GM12878 (cell line): ENCODE results near the gene SRGAP1. TPM values are rescaled to one million over a fixed set of nuclear protein-coding genes. Genes with fewer than 3 reads are reported as not detected.
"Not testable (repeated sequence)": the region's sequence is repeated elsewhere in the genome, so short reads cannot be mapped to it uniquely, and the experiment has no call there.

ENCODE experiments used
- ATAC-seq: fragments of 200-7000 bp; cut with Tn5 transposase; 3 replicates; pipeline ENCODE4 v1.9.1; 2020; ENCODE audit warnings: mild to moderate bottlenecking, moderate library complexity
- BruUV-seq: library from RNA; stranded (reverse); fragments of 400-500 nt; replicated peaks from 2 replicates; lab custom pipeline; 2021; lab: Mats Ljungman, UMichigan
- CTCF ChIA-PET: fragments of 300-600 bp; sonication (Branson Sonifier 250); formaldehyde crosslinking; extraction: SDS; loops from one replicate; lab custom pipeline; 2021; ENCODE audit warnings: inconsistent platforms; lab: Yijun Ruan, JAX
- POLR2A ChIA-PET: fragments of 350-600 bp; formaldehyde crosslinking; extraction: SDS; loops from one replicate; lab custom pipeline; 2021; ENCODE audit warnings: inconsistent platforms; lab: Charles Lee
- RAD21 ChIA-PET: fragments of 300-600 bp; sonication (Branson Sonifier 250); formaldehyde crosslinking; loops from one replicate; lab custom pipeline; 2023; ENCODE audit warnings: antibody characterized with exemption; ENCODE audit not compliant: unreplicated experiment; lab: Charles Lee
- SMC1A ChIA-PET: fragments of 300-600 bp; sonication (Branson Sonifier 250); formaldehyde crosslinking; loops from one replicate; lab custom pipeline; 2023; ENCODE audit not compliant: unreplicated experiment, uncharacterized antibody; lab: Charles Lee
- DNase-seq: peaks from one replicate; pipeline ENCODE4 v3.0.0-alpha.2; 2011; ENCODE audit warnings: low read depth, low spot score
- FAIRE-seq: peaks from 3 replicates; lab custom pipeline; 2011; peaks lifted over from hg19 to GRCh38; lab: Jason Lieb, UNC
- H2AFZ ChIP-seq: 2 replicates; pipeline ENCODE4 v1.6.0; 2011; ENCODE audit warnings: low read depth, low read length, control low read depth; ENCODE audit not compliant: control insufficient read depth
- H3K27ac ChIP-seq: 2 replicates; pipeline ENCODE4 v1.5.1; 2011; ENCODE audit warnings: control low read depth; ENCODE audit not compliant: control insufficient read depth, insufficient read depth
- H3K27me3 ChIP-seq, 2 experiments: replicated peaks in 1 of 2; 2 replicates each; pipeline versions ENCODE4 v1.6.0 to v1.6.1; 2011; ENCODE audit warnings: low read length in 1 of 2; ENCODE audit not compliant: control insufficient read depth in 2 of 2, insufficient read depth in 2 of 2
- H3K36me3 ChIP-seq, 2 experiments: 2 replicates each; pipeline ENCODE4 v1.5.1; 2011; ENCODE audit warnings: low read length in 1 of 2; ENCODE audit not compliant: control insufficient read depth in 2 of 2, insufficient read depth in 2 of 2
- H3K4me1 ChIP-seq: 2 replicates; pipeline ENCODE4 v1.6.1; 2011; ENCODE audit warnings: mild to moderate bottlenecking, low read length, moderate library complexity, mixed read lengths; ENCODE audit not compliant: control insufficient read depth, insufficient read depth
- H3K4me2 ChIP-seq: 2 replicates; pipeline ENCODE4 v1.6.0; 2011; ENCODE audit warnings: control low read depth; ENCODE audit not compliant: control insufficient read depth, insufficient read depth
- H3K4me3 ChIP-seq: fragments of 200-600 bp; sonication (generic); 2 replicates; pipeline ENCODE4 v1.5.1; 2016
- H3K79me2 ChIP-seq: 2 replicates; pipeline ENCODE4 v1.6.0; 2011; ENCODE audit warnings: low read length; ENCODE audit not compliant: control insufficient read depth, insufficient read depth
- H3K9ac ChIP-seq: 2 replicates; pipeline ENCODE4 v1.8.0; 2011; ENCODE audit warnings: low read length, control low read depth, mixed read lengths; ENCODE audit not compliant: control insufficient read depth, insufficient read depth
- H3K9me3 ChIP-seq: replicated peaks from 3 replicates; pipeline ENCODE4 v1.5.1; 2011; ENCODE audit warnings: mild to moderate bottlenecking, low read length; ENCODE audit not compliant: control insufficient read depth, insufficient read depth
- H4K20me1 ChIP-seq: 2 replicates; pipeline ENCODE4 v1.6.0; 2011; ENCODE audit not compliant: control insufficient read depth, insufficient read depth
- CHD4 ChIP-seq: fragments of 200-600 bp; sonication (generic); IDR thresholded peaks from 2 replicates; pipeline ENCODE4 v1.6.1; 2016; ENCODE audit warnings: mild to moderate bottlenecking
- ETV6 ChIP-seq, 2 experiments: fragments of 450-650 bp in 1 of 2; IDR thresholded peaks in 1 of 2; conservative IDR thresholded peaks in 1 of 2; 2 replicates each; pipeline ENCODE4 v1.6.1; 2014; ENCODE audit warnings: antibody characterized with exemption in 1 of 2, borderline replicate concordance in 1 of 2, low read depth in 1 of 2, mild to moderate bottlenecking in 1 of 2, moderate library complexity in 1 of 2
- GABPA ChIP-seq: IDR thresholded peaks from 2 replicates; pipeline ENCODE4 v1.6.1; 2014; ENCODE audit warnings: antibody characterized with exemption, low read depth, mild to moderate bottlenecking, inconsistent platforms
- HDAC6 ChIP-seq: fragments of 200-600 bp; sonication (generic); IDR thresholded peaks from one replicate; pipeline ENCODE4 v1.8.0; 2017; ENCODE audit warnings: antibody characterized with exemption; ENCODE audit not compliant: unreplicated experiment
- MTA3 ChIP-seq: IDR thresholded peaks from 2 replicates; pipeline ENCODE4 v1.6.1; 2012; ENCODE audit warnings: low read length, inconsistent platforms, borderline replicate concordance
- MYC ChIP-seq: IDR thresholded peaks from 2 replicates; pipeline ENCODE4 v1.6.1; 2011; ENCODE audit warnings: mild to moderate bottlenecking, low read length, moderate library complexity, inconsistent platforms; ENCODE audit not compliant: insufficient read depth, insufficient replicate concordance, insufficient read length, severe bottlenecking
- REST ChIP-seq: IDR thresholded peaks from 2 replicates; pipeline ENCODE4 v1.6.1; 2012; ENCODE audit warnings: mild to moderate bottlenecking, low read depth, low read length
- ZNF207 ChIP-seq: fragments of 450-650 bp; IDR thresholded peaks from 2 replicates; pipeline ENCODE4 v1.6.1; 2014; ENCODE audit warnings: antibody characterized with exemption, mild to moderate bottlenecking, borderline replicate concordance
- WGBS: methylation state at CpG from one replicate; pipeline ENCODE4 v1.1.6; 2016; ENCODE audit warnings: low lambda C conversion rate; ENCODE audit not compliant: insufficient replicate concordance, insufficient coverage; ENCODE audit errors: missing lambda C conversion rate; 5-methylcytosine and 5-hydroxymethylcytosine counted together
- in situ Hi-C: fragments of 300-500 bp; cut with MboI; formaldehyde crosslinking; loops from 9 replicates; pipeline ENCODE4 v1.14.3; 2018; ENCODE audit warnings: mixed read lengths
- intact Hi-C: fragments of 100-400 bp; cut with micrococcal nuclease; formaldehyde crosslinking; loops from one replicate; pipeline ENCODE4 v1.14.2; 2022; ENCODE audit not compliant: unreplicated experiment
- polyA plus RNA-seq, 11 experiments: library from polyadenylated mRNA; depleted of rRNA in 4 of 11; unstranded in 6 of 11; stranded (reverse) in 5 of 11; fragments of >200 nt; fragmentation: Nextera tagmentation in 4 of 11; fragmentation: Illumina TruSeq in 1 of 11; extraction: Ambion mirVana in 4 of 11; extraction: Trizol in 1 of 11; gene quantifications; 1 replicate in 1 of 11; 2 replicates in 10 of 11; pipeline versions ENCODE4 v1.2.1 to v1.2.3, GENCODE V29; 2011 to 2016; ENCODE audit warnings: inconsistent platforms in 2 of 11, missing spikeins in 2 of 11, low read depth in 1 of 11
- total RNA-seq, 4 experiments: library from RNA; depleted of rRNA in 3 of 4; stranded (reverse); fragments of >200 nt in 3 of 4; fragmentation: Illumina TruSeq in 1 of 4; extraction: Trizol in 1 of 4; gene quantifications; 2 replicates each; pipeline versions ENCODE4 v1.2.1 to v1.2.3, GENCODE V29; 2013 to 2021

SRGAP1 gene
- total and polyA plus RNA-seq, 10 of the 15 experiments (the other 5 are each of a cell fraction or from before 2014, with no cell fraction given), result 0.16 to 0.85 (median 0.46) TPM

- Histone ChIP-seq H3K4me3 (no peak overlapping the region), H3K36me3 (no peaks in the 10 kb centered on the region), H3K4me2 (no peak overlapping the region), H3K27me3 (peaks cover 2 to 6% of the 10 kb centered on the region in 2 experiments; a peak in 3 of 4 replicates), H3K4me1 (peaks cover 5% of the 10 kb centered on the region; the same call in 1 of the 2 replicates), H2AFZ (no peak overlapping the region), H3K79me2 (no peaks in the 10 kb centered on the region), H4K20me1 (no peaks in the 10 kb centered on the region), H3K9me3 (no peaks in the 10 kb centered on the region), H3K9ac (no peak overlapping the region), H3K27ac (no peak overlapping the region)
- ChIA-PET RAD21 (interaction anchor here (0.8 kb wide), 1 partner anchor 87 kb away, joined by 3 read pairs; no protein-coding TSS in a partner anchor), CTCF (interaction anchor here (1.5 kb wide), 1 partner anchor 415 kb away, joined by 3 read pairs; no protein-coding TSS in a partner anchor), SMC1A (interaction anchor here (0.7 kb wide), 1 partner anchor 413 kb away, joined by 3 read pairs; no protein-coding TSS in a partner anchor), POLR2A (interaction anchor here (0.6 kb wide), 1 partner anchor 31 kb away, joined by 4 read pairs; no protein-coding TSS in a partner anchor)
- in situ Hi-C loops, result loop anchor here (5.0 to 25.0 kb wide), 2 partner anchors 411 to 546 kb away; partner anchors contain the start of gene C12orf56
- no peak for ATAC-seq
- BruUV-seq, result no TSS peak
- WGBS, result 89% methylated on average over 4 of the region's 4 CpGs
- FAIRE-seq, result no peak
- no peak for DNase-seq
- intact Hi-C loops, result loop anchor here (5.0 to 10.0 kb wide), 4 partner anchors 173 to 551 kb away; partner anchors contain the start of gene C12orf56
- TF ChIP-seq MYC (no peak), GABPA (no peak), HDAC6 (no peak), CHD4 (no peak), ZNF207 (no peak), MTA3 (no peak), REST (no peak), ETV6 (conservative IDR thresholded peaks at IDR 0.05 in 1 of 2, IDR thresholded peaks at IDR 0.05 in 1 of 2; ENCODE audit: borderline replicate concordance in 1 of 2, low read depth in 1 of 2) (no peak)
Measured at GRCh38 chr12:63841571-63841970, 2.9 kb upstream of the SRGAP1 start.

GRCh38 chr12:63842750-63843149 lies 1.8 kb upstream of the SRGAP1 start:
- H3K79me2 ChIP-seq, DNase-seq, FAIRE-seq, H3K4me2 ChIP-seq, H3K36me3 ChIP-seq, H2AFZ ChIP-seq, H3K9me3 ChIP-seq, H4K20me1 ChIP-seq, H3K4me1 ChIP-seq, H3K27ac ChIP-seq, ATAC-seq, H3K9ac ChIP-seq, H3K4me3 ChIP-seq, H3K27me3 ChIP-seq, BruUV-seq, POLR2A ChIA-PET: not testable (repeated sequence)
- CTCF ChIA-PET, result interaction anchor here (0.8 to 3.0 kb wide), 7 partner anchors 12 to 414 kb away, joined by 3 to 39 read pairs (median 4); no protein-coding TSS in a partner anchor
- intact Hi-C loops, result loop anchor here (1.0 to 10.0 kb wide), 5 partner anchors 172 to 550 kb away; partner anchors contain the start of gene C12orf56
- in situ Hi-C loops, result loop anchor here (5.0 to 25.0 kb wide), 2 partner anchors 410 to 545 kb away; partner anchors contain the start of gene C12orf56
- WGBS, result 87% methylated on average over 17 of the region's 17 CpGs
- SMC1A ChIA-PET, result interaction anchor here (0.7 to 1.1 kb wide), 4 partner anchors 122 to 417 kb away, joined by 3 to 8 read pairs (median 4); no protein-coding TSS in a partner anchor
- RAD21 ChIA-PET, result interaction anchor here (0.9 to 2.6 kb wide), 3 partner anchors 11 to 414 kb away, joined by 3 to 11 read pairs (median 6); no protein-coding TSS in a partner anchor
